Tibial nerve (tissue), 4 donors: ENCODE data around the gene PSMC4. TPM values are rescaled to one million over a fixed set of nuclear protein-coding genes. Genes with fewer than 3 reads are reported as not detected.

Experiments used
- DNase-seq, 2 donors: peaks; one replicate each; pipeline ENCODE4 v3.0.0-alpha.2; 2019; ENCODE audit warnings: low spot score in 2 of 2
- H3K27ac ChIP-seq, 4 donors: fragments of 200-600 bp; sonication (generic) in 3 of 4; one replicate each; pipeline ENCODE4 v1.5.1; 2017 to 2019; ENCODE audit warnings: mild to moderate bottlenecking in 1 of 4
- H3K27me3 ChIP-seq, 2 donors: fragments of 200-600 bp; sonication (generic) in 1 of 2; one replicate each; pipeline versions ENCODE4 v1.5.1 to v1.6.0; 2017 to 2019
- H3K36me3 ChIP-seq, 3 donors: fragments of 200-600 bp; sonication (generic); one replicate each; pipeline ENCODE4 v1.5.1; 2018 to 2019
- H3K4me1 ChIP-seq, 4 donors: fragments of 200-600 bp; sonication (generic) in 3 of 4; one replicate each; pipeline ENCODE4 v1.5.1; 2017 to 2019
- H3K4me3 ChIP-seq, 4 donors: fragments of 200-600 bp; sonication (generic) in 3 of 4; one replicate each; pipeline ENCODE4 v1.5.1; 2017 to 2019; ENCODE audit warnings: mild to moderate bottlenecking in 1 of 4, moderate library complexity in 1 of 4
- H3K9me3 ChIP-seq, 4 donors: fragments of 200-600 bp; sonication (generic) in 3 of 4; one replicate each; pipeline ENCODE4 v1.5.1; 2017 to 2019
- EP300 ChIP-seq, 2 donors: sonication (generic); formaldehyde crosslinking; IDR thresholded peaks; one replicate each; pipeline ENCODE4 v1.6.1; 2017; ENCODE audit warnings: antibody characterized with exemption in 2 of 2, mild to moderate bottlenecking in 1 of 2
- POLR2A ChIP-seq, 2 donors: fragments of 450-650 bp; IDR thresholded peaks; one replicate each; pipeline ENCODE4 v1.6.1; 2017; ENCODE audit warnings: antibody characterized with exemption in 2 of 2, mild to moderate bottlenecking in 2 of 2, moderate library complexity in 2 of 2
- WGBS, 2 donors: methylation state at CpG; one replicate each; pipeline ENCODE4 v1.1.5; 2018; 5-methylcytosine and 5-hydroxymethylcytosine counted together
- total RNA-seq, 4 donors: library from RNA; depleted of rRNA; stranded (reverse); fragments of >200 nt; gene quantifications; one replicate each; pipeline ENCODE4 v1.1.0, GENCODE V29; 2016
- TF ChIP-seq, protein P1 (sequence below), 5 experiments: fragments of 200-600 bp in 3 of 5; fragments of 450-650 bp in 2 of 5; sonication (generic) in 3 of 5; IDR thresholded peaks; one replicate each; pipeline ENCODE4 v1.5.1; 2016 to 2019; ENCODE audit warnings: antibody characterized with exemption in 5 of 5, mild to moderate bottlenecking in 3 of 5, moderate library complexity in 2 of 5

PSMC4 gene
- total RNA-seq, 4 donors from 2014 or later: 49.4 to 91.8 (median 69.5) TPM

- H3K4me3 ChIP-seq: no peak overlapping the region
- no peak overlapping the region for H3K27ac ChIP-seq
- H3K27me3 ChIP-seq: no peaks in the 10 kb centered on the region
- H3K9me3 ChIP-seq: peaks cover 0 to 93% (median 29%) of the 10 kb centered on the region in 4 donors
- no peak for DNase-seq
- WGBS, 2 donors: 88 to 90% methylated on average over 3 of the region's 3 CpGs
- TF ChIP-seq, protein P1, sequence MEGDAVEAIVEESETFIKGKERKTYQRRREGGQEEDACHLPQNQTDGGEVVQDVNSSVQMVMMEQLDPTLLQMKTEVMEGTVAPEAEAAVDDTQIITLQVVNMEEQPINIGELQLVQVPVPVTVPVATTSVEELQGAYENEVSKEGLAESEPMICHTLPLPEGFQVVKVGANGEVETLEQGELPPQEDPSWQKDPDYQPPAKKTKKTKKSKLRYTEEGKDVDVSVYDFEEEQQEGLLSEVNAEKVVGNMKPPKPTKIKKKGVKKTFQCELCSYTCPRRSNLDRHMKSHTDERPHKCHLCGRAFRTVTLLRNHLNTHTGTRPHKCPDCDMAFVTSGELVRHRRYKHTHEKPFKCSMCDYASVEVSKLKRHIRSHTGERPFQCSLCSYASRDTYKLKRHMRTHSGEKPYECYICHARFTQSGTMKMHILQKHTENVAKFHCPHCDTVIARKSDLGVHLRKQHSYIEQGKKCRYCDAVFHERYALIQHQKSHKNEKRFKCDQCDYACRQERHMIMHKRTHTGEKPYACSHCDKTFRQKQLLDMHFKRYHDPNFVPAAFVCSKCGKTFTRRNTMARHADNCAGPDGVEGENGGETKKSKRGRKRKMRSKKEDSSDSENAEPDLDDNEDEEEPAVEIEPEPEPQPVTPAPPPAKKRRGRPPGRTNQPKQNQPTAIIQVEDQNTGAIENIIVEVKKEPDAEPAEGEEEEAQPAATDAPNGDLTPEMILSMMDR (IDR thresholded peaks at IDR 0.05): no peak
- TF ChIP-seq EP300 (IDR thresholded peaks at IDR 0.05) (no peak), POLR2A (IDR thresholded peaks at IDR 0.05) (no peak)
- peaks cover 0 to 29% (median 0%) of the 10 kb centered on the region in 3 donors for H3K36me3 ChIP-seq
- H3K4me1 ChIP-seq: no peaks in the 10 kb centered on the region
These were observed 53.0 kb downstream of the PSMC4 start for GRCh38 chr19:40023969-40024368.

DNA sequence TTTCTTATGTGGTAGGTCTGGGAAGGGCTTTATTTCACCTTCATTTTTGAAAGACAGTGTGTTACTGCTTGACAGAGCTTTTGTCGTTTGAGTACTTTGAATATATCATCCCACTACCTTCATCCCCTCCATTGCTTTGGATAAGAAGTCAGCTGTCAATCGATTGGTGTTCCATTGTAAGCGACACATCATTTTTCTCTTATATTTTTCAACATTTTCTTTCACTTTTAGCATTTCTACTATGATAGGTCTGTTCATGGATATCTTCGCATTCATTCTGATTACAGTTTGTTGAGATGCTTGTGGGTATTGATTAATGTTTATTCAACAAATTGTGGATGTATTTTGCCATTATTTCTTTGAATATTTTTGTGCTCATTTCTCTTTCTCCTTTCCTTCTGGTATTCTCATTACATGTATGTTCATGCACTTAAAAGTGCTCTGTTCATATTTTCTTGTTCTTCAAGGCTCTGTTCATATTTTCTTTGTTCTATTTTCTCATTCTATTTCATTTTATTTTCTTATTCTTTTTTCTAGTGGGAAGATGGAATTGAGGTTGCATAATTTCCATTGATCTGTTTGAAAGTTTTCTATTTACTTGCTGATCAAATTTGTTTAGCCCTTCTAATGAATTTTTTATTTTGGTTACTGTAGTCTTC lies 55.1 kb downstream of the PSMC4 start:
- H3K4me1 ChIP-seq: no peaks in the 10 kb centered on the region
- 95 to 96% methylated on average over 4 of the region's 4 CpGs for WGBS, 2 donors
- H3K9me3 ChIP-seq: peaks cover 0 to 98% (median 39%) of the 10 kb centered on the region in 4 donors
- H3K27me3 ChIP-seq: no peaks in the 10 kb centered on the region
- H3K36me3 ChIP-seq: peaks cover 0 to 20% (median 0%) of the 10 kb centered on the region in 3 donors
- DNase-seq: no peak
- TF ChIP-seq, protein P1 (IDR thresholded peaks at IDR 0.05): no peak
- TF ChIP-seq EP300 (IDR thresholded peaks at IDR 0.05): no peak
- TF ChIP-seq POLR2A (IDR thresholded peaks at IDR 0.05): no peak
- no peak overlapping the region for H3K4me3 ChIP-seq
- no peak overlapping the region for H3K27ac ChIP-seq

- H3K27ac ChIP-seq: no peak overlapping the region
- H3K4me1 ChIP-seq: no peaks in the 10 kb centered on the region
- peaks cover 0 to 98% (median 42%) of the 10 kb centered on the region in 4 donors for H3K9me3 ChIP-seq
- H3K36me3 ChIP-seq: peaks cover 0 to 25% (median 0%) of the 10 kb centered on the region in 3 donors
- H3K27me3 ChIP-seq: no peaks in the 10 kb centered on the region
- no peak for TF ChIP-seq EP300 (IDR thresholded peaks at IDR 0.05)
- TF ChIP-seq POLR2A (IDR thresholded peaks at IDR 0.05): no peak
- TF ChIP-seq, protein P1 (IDR thresholded peaks at IDR 0.05): no peak
- 95 to 97% methylated on average over 5 of the region's 5 CpGs for WGBS, 2 donors
- DNase-seq: no peak
- no peak overlapping the region for H3K4me3 ChIP-seq
These were observed 55.6 kb downstream of the PSMC4 start for GRCh38 chr19:40026597-40026970.

Other genes starting within 250 kb of the PSMC4 start
- not detected for gene CLC, start 233.1 kb upstream of the PSMC4 start, total RNA-seq
- not detected for gene LEUTX, start 192.3 kb upstream of the PSMC4 start, total RNA-seq
- 10 to 100 TPM; 12.6 to 15.9 (median 13.1) TPM for gene DYRK1B, start 137.0 kb upstream of the PSMC4 start, total RNA-seq
- 100 to 1,000 TPM; 170 to 204 (median 177) TPM for gene FBL, start 124.8 kb upstream of the PSMC4 start, total RNA-seq
- gene FCGBP, start 36.5 kb upstream of the PSMC4 start, total RNA-seq: 100 to 1,000 TPM in 1 of 4 donors, 10 to 100 TPM in 3; 17.4 to 122 (median 72.1) TPM
- gene ZNF546, start 25.9 kb downstream of the PSMC4 start, total RNA-seq: 10 to 100 TPM in 2 of 4 donors, 1 to 10 TPM in 2; 4.2 to 13.3 (median 9.0) TPM
- gene ZNF780B, start 85.1 kb downstream of the PSMC4 start, total RNA-seq: 10 to 100 TPM; 14.6 to 33.9 (median 17.0) TPM
- 10 to 100 TPM in 3 of 4 donors, 1 to 10 TPM in 1; 9.6 to 15.7 (median 13.0) TPM for gene ZNF780A, start 119.8 kb downstream of the PSMC4 start, total RNA-seq
- 10 to 100 TPM; 12.7 to 24.6 (median 13.9) TPM for gene MAP3K10, start 220.3 kb downstream of the PSMC4 start, total RNA-seq
- under 1 TPM in 1 of 4 donors, not detected in 3; 0.84 TPM for gene TTC9B, start 247.2 kb downstream of the PSMC4 start, total RNA-seq